A673 (cell line): Measurements from ENCODE around the gene SRP9. TPM values are rescaled to one million over a fixed set of nuclear protein-coding genes. Genes with fewer than 3 reads are reported as not detected.

Source experiments
- BruUV-seq: library from RNA; stranded (reverse); fragments of 400-500 nt; replicated peaks from 2 replicates; lab custom pipeline; 2021; lab: Mats Ljungman, UMichigan
- CTCF ChIA-PET: fragments of 300-600 bp; sonication (Branson Sonifier 250); formaldehyde crosslinking; loops from one replicate; lab custom pipeline; 2022; ENCODE audit warnings: antibody characterized with exemption; lab: Charles Lee
- POLR2A ChIA-PET: fragments of 300-600 bp; sonication (Branson Sonifier 250); formaldehyde crosslinking; loops from one replicate; lab custom pipeline; 2022; ENCODE audit warnings: antibody characterized with exemption; ENCODE audit not compliant: low non-redundant PET; lab: Charles Lee
- DNase-seq: peaks from one replicate; pipeline ENCODE4 v3.0.0-alpha.2; 2015; ENCODE audit warnings: low spot score
- H3K27ac ChIP-seq: fragments of 200-600 bp; sonication (generic); 2 replicates; pipeline ENCODE4 v1.5.1; 2016; ENCODE audit warnings: mixed run types, low read depth, mild to moderate bottlenecking, mixed read lengths, antibody characterized with exemption, low read length; ENCODE audit not compliant: poor library complexity, severe bottlenecking
- H3K27me3 ChIP-seq: fragments of 200-600 bp; sonication (generic); replicated peaks from 2 replicates; pipeline ENCODE4 v1.6.1; 2017; ENCODE audit warnings: mixed run types, low read depth, mild to moderate bottlenecking, mixed read lengths, antibody characterized with exemption, low read length; ENCODE audit not compliant: insufficient read depth, poor library complexity
- H3K36me3 ChIP-seq: fragments of 200-600 bp; sonication (generic); 2 replicates; pipeline ENCODE4 v1.6.1; 2016; ENCODE audit warnings: mixed run types, mild to moderate bottlenecking, mixed read lengths, antibody characterized with exemption, low read length; ENCODE audit not compliant: insufficient read depth, poor library complexity, severe bottlenecking
- H3K4me1 ChIP-seq: fragments of 200-600 bp; sonication (generic); 2 replicates; pipeline ENCODE4 v1.6.1; 2017; ENCODE audit warnings: mixed run types, mild to moderate bottlenecking, mixed read lengths, antibody characterized with exemption, low read length; ENCODE audit not compliant: insufficient read depth, poor library complexity, severe bottlenecking
- H3K4me3 ChIP-seq: fragments of 200-600 bp; sonication (generic); 2 replicates; pipeline ENCODE4 v1.5.1; 2016; ENCODE audit warnings: low read depth, mixed run types, mild to moderate bottlenecking, mixed read lengths, low read length; ENCODE audit not compliant: poor library complexity, severe bottlenecking
- H3K9me3 ChIP-seq: fragments of 200-600 bp; sonication (generic); 2 replicates; pipeline ENCODE4 v1.6.1; 2016; ENCODE audit warnings: mixed run types, low read depth, mild to moderate bottlenecking, mixed read lengths, antibody characterized with exemption, low read length; ENCODE audit not compliant: poor library complexity, severe bottlenecking
- CTCF ChIP-seq: fragments of 300-800, 200-600 bp; sonication (generic); conservative IDR thresholded peaks from 2 replicates; pipeline ENCODE4 v1.5.1; 2017; ENCODE audit warnings: low read depth, mild to moderate bottlenecking, antibody characterized with exemption, low read length, moderate library complexity, mixed read lengths
- EZH2 ChIP-seq: fragments of 200-600 bp; sonication (generic); IDR thresholded peaks from 2 replicates; pipeline ENCODE4 v1.6.1; 2017; ENCODE audit warnings: borderline replicate concordance, low read depth, mild to moderate bottlenecking, mixed read lengths, antibody characterized with exemption, low read length; ENCODE audit not compliant: poor library complexity, severe bottlenecking
- intact Hi-C: fragments of 100-400 bp; cut with micrococcal nuclease; formaldehyde crosslinking; loops from one replicate; pipeline ENCODE4 v1.10.0; 2022; ENCODE audit not compliant: unreplicated experiment
- total RNA-seq: library from RNA; stranded (reverse); gene quantifications from 2 replicates; pipeline ENCODE4 v1.2.3, GENCODE V29; 2021

The SRP9 gene
- total RNA-seq, 1 experiment from 2014 or later = 486 TPM

GRCh38 chr1:225822655-225823403 is 45.2 kb downstream of the SRP9 start:
- Histone ChIP-seq H3K27me3 (no peaks in the 10 kb centered on the region), H3K4me3 (no peak overlapping the region), H3K4me1 (peaks cover under 1% of the 10 kb centered on the region), H3K36me3 (no peaks in the 10 kb centered on the region), H3K27ac (no peak overlapping the region), H3K9me3 (no peaks in the 10 kb centered on the region)
- no TSS peak for BruUV-seq
- no peak for DNase-seq
- no peak for TF ChIP-seq EZH2
- no peak for TF ChIP-seq CTCF
- CTCF ChIA-PET = no interaction called here
- POLR2A ChIA-PET = no interaction called here
- intact Hi-C loops = no loop called here

- H3K36me3 ChIP-seq = no peaks in the 10 kb centered on the region
- H3K4me3 ChIP-seq = no peak overlapping the region
- intact Hi-C loops = no loop called here
- ChIA-PET CTCF (no interaction called here), POLR2A (no interaction called here)
- H3K27me3 ChIP-seq = no peaks in the 10 kb centered on the region
- H3K4me1 ChIP-seq = no peaks in the 10 kb centered on the region
- TF ChIP-seq CTCF (no peak), EZH2 (no peak)
- no peaks in the 10 kb centered on the region for H3K9me3 ChIP-seq
- DNase-seq = no peak
- H3K27ac ChIP-seq = no peak overlapping the region
- no TSS peak for BruUV-seq
Observed at GRCh38 chr1:225823811-225824261, 46.2 kb downstream of the SRP9 start.

- no peak for DNase-seq
- Histone ChIP-seq H3K36me3 (no peaks in the 10 kb centered on the region), H3K27ac (no peak overlapping the region), H3K4me1 (no peaks in the 10 kb centered on the region), H3K9me3 (no peaks in the 10 kb centered on the region), H3K27me3 (no peaks in the 10 kb centered on the region), H3K4me3 (no peak overlapping the region)
- BruUV-seq = no TSS peak
- ChIA-PET CTCF (no interaction called here), POLR2A (no interaction called here)
- TF ChIP-seq EZH2 = no peak
- no peak for TF ChIP-seq CTCF
- intact Hi-C loops = no loop called here
Observed at GRCh38 chr1:225824533-225824941, 46.9 kb downstream of the SRP9 start.
